GOT3 (cell line): ENCODE measurements around the gene ADK.
"Not testable (repeated sequence)": the region's sequence is repeated elsewhere in the genome, so short reads cannot be mapped to it uniquely, and the experiment has no call there.

Experiments used
- DNase-seq: peaks from one replicate; lab custom pipeline; 2025; ENCODE audit warnings: mixed read lengths; lab: John Stamatoyannopoulos, UW

The ADK gene

DNA sequence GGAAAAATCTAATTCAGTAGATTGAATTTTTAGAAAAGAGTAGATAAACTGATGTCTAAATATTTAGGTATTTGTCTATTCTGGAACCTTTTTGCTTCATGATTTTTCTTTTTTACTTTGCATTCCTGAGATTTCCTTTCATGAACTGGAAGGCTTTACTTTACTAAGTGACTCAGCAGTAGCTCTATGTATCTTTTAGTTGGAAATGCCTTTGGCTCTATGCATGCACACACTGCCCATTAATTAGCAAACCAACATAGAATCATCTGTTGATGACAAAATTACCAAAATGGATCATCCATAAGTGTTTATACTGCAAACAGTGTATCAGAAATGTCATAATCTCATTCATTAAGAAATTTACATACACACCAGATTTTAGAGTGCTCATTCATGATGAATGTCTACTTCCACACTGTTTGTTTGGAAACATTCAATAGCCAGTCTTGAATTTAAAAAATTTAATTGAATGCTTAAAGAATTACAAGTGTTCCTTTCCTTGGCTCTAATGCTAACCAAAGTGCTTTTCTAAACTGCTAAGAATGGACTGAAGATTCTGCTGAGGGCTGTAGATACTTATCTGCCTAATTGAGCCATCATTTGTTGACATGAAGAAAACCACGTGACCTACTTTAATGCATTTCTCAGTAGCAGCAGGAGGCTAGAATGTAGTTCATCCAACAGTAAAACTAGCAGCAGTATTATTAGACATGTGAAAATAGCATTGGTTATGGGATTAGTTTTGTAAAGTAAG is 282.0 kb downstream of the ADK start:
- no peak for DNase-seq

- no peak for DNase-seq
Observed at GRCh38 chr10:74433595-74433956, 282.6 kb downstream of the ADK start.

- no peak for DNase-seq
Observed at GRCh38 chr10:74433993-74434392, 283.0 kb downstream of the ADK start.

DNA sequence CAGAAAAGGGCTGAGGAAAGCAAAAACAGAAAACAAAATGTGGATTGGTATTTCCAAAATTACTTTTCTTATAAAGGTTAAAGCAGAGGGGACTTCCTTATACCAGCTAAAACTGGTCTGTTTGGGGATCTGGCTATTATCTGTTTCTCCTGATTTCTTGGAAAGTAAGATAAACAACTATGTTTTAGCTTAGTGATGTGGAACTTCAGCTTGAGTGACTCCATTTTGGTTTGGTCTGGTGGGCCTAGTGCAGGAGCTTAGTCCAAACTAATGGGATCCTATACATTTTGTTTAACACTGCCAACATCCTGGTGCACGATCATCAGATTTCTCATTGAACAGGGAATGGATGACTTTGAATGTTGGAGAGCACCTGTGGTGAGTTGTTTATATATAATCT is 283.5 kb downstream of the ADK start:
- DNase-seq: no peak

DNA sequence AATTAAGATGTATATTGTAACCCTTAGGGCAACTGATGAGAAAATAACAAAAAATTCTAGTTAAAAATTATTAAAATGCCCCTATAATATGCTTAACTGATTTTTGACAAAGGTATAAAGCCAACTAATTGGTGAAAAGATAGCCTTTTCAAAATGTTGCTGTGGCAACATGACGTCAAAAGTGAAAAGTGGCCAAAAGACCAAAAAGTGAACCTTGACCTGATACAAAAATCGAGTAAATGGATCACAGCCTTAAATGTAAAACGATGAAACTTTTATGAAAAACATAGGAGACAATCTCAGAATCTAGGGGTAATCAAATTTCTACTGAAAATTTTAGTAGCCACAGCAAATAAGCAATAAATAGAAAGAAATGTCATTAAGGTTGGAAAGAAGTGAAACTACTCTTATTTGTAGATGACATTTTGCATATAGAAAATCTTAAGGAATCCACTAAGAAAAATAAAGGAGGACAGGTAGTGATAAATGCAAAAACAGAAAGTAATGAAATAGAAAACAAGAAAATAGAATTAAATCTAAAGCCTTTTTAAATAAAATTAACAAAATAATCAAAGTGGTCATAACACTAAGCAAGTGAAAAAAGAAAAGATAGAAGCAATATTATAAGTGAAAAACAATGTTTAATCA is 285.6 kb downstream of the ADK start:
- DNase-seq: no peak

DNA sequence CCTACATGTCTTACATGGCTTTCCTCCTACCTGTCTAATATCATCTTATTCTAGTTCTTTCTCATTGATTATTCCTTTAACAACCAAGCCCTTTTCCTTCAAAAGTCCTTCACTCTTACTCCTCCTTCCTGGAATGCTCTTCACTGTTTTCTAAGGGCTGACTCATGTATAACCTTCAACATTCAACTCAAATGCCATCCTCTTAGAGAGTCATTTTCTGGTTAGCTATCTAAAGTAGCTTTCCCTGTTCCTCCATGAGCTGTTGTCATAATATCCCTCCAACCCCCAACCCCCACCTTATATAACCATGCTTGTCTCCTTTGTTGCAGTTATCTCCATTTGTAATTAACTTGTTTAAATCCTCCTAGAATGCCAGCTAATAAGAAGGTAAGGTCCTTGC is 286.8 kb downstream of the ADK start:
- no peak for DNase-seq

- no peak for DNase-seq
Observed at GRCh38 chr10:74439213-74439612, 288.2 kb downstream of the ADK start.

DNA sequence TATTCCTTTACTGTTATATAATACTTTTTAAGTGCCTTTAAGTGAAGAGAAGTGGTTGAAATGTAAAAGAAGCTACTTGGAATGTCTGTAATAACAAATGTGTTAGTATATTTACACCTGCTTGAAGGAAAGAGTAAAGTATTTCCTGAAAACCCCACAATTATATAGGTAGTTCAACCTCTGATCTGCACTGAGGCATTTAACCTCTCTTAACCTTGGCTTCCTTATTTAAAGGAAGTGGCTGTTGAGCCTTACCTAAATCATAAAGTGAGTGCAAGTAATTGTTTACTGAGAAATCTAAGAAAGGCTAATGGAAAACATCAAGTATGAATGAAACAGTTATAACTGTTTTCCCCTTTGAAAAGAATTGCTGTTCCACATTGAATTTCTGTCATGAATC is 294.5 kb downstream of the ADK start:
- no peak for DNase-seq

DNA sequence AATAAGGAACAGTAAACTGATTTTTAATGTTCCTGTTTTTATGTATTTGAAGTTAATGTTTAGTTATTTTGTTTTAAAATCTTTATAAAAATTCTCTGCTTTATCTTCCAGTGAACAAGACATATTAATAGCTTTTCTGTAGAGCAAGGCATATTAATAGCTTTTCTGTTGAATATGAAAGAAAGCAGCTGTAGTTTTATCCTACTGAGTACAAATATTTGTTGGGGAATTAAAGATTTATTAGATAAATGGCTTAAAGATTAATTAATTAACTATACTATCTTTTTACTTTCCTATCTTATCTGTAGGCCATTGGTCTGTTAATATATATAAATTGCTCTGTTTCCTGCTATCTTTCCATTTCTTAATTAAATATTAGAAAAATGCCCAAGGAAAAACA is 299.6 kb downstream of the ADK start:
- no peak for DNase-seq

- no peak for DNase-seq
Observed at GRCh38 chr10:74451127-74451829, 300.3 kb downstream of the ADK start.

DNA sequence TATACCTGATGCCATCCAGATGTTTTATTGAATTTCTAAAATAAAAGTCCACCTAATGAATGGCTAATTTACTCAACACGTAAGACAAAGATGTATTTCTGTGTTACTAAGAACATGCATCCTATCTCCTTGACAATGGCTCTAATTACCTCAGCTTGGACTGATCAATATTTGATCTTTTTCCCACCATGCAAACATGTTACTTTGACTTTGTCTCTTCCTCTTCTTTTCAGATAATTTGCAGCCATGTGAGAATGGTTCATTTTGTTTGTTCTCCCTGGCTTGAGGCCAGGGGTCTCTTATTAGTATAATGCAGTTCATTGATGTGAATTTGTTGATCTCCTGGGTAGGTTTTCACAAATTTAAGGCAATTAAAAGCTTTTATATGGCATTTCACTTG is 302.1 kb downstream of the ADK start:
- DNase-seq: no peak

DNA sequence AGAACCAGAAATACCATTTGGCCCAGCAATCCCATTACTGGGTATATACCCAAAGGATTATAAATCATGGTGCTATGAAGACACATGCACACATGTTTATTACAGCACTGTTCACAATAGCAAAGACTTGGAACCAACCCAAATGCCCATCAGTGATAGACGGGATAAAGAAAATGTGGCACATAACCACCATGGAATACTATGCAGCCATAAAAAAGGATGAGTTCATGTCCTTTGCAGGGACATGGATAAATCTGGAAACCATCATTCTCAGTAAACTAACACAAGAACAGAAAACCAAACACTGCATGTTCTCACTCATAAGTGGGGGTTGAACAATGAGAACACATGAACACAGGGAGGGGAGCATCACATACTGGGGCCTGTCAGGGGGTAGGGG is 306.5 kb downstream of the ADK start:
- DNase-seq: not testable (repeated sequence)

GRCh38 chr10:74460812-74461211 is 309.8 kb downstream of the ADK start:
- no peak for DNase-seq

DNA sequence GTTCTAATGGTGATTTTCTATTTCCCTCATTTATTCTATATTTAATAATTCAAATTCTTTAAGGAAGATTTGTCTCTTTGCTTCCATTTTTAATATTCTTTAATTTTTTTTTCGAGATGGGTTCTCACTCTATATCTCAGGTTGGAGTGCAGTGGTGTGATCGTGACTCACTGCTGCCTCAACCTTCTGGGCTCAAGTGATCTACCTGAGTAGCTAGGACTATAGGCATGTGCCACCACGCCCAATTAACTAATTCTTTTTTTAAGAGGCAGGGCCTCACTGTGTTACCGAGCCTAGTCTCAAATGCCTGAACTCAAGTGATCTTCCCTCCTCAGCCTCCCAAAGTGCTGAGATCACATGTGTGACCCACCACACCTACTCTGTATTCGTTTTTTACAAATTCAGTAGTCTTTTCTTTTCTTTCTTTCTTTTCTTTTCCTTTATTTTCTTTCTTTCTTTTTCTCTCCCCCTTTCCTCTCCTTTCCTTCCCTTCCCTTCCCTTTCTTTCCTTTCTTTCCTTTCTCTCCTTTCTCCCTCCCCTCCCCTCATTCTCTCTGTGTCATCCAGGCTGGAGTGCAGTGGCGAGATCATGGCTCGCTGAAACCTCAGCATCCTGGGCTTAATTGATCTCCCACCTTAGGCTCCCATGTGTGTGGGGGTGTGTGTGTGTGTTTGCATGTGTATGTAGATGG is 323.1 kb downstream of the ADK start:
- no peak for DNase-seq

DNA sequence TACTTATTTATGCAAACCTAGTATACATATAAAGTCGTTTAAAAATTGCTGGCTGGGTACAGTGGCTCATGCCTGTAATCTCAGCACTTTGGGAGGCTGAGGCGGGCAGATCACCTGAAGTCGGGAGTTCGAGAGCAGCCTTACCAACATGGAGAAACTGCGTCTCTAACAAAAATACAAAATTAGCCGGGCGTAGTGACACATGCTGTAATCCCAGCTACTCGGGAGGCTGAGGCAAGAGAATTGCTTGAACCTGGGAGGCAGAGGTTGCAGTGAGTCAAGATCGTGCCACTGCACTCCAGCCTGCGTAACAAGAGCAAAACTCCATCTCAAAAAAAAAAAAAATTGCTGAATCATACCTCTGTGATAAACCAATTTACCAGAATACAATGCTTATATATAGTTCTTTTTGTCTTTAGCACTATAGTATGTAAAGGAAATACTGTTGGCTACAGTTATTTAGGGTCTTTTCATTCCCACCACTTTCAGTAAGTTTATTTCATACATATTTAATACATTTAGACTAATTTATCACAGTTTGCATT is 325.2 kb downstream of the ADK start:
- DNase-seq: not testable (repeated sequence)

DNA sequence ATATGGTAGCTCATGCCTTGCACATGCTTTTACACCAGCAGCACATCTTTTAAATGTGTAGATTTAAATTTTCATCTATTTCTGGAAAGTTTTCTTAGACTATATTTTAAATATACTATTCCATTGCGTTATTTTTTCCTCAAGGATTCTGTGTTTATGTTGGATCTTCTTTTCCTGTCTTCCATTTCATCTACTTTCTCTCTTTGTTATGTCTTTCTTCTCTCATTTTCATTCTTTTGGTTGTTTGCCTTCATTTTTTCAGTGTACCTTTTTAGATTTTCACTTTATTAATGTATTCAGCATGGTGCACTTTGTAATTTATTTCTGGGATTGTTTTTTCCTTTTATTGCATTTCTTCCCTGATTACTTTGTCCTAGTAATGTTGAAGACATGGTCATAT is 329.8 kb downstream of the ADK start:
- DNase-seq: no peak

GRCh38 chr10:74483356-74483755 is 332.3 kb downstream of the ADK start:
- no peak for DNase-seq

GRCh38 chr10:74485283-74485682 is 334.3 kb downstream of the ADK start:
- no peak for DNase-seq

- no peak for DNase-seq
Observed at GRCh38 chr10:74486659-74487058, 335.6 kb downstream of the ADK start.

DNA sequence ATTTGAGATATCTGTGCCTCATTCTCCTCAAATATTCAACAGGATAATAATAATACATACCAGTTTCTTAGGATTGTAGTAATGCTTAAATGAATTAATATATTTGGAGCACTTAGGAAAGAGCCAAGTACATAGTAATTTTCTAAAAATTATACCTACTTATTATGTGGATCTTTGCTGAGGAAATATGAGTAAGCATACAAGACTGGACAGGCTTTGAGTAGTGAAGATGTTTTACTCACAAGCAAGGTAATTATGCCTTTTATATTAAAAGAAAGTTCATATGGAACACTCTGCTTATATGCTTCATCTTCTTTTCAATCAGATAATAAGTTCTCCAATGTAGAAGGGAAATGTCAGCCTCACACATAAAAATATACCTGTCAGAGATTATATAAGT is 337.9 kb downstream of the ADK start:
- DNase-seq: no peak

GRCh38 chr10:74490551-74490950 is 339.5 kb downstream of the ADK start:
- DNase-seq: no peak

DNA sequence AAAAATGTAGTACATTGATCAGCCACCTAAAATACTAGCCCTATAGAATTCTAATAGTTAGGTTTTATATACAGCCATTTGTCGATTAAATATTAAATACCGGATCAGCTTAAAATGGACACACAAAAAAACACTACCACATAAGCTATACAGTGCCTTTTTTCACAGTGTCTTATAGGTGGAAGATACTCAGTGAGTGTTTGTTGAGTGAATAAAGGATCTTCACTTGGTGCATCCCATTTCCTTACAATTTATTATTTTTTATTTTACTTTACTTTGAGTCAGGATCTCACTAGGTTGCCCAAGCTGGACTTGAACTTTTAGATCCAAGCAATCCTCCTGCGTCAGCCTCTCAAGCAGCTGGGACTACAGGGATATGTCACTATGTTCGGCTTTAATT is 340.0 kb downstream of the ADK start:
- DNase-seq: no peak
